ENCODE results near the gene FITM1.

DNA sequence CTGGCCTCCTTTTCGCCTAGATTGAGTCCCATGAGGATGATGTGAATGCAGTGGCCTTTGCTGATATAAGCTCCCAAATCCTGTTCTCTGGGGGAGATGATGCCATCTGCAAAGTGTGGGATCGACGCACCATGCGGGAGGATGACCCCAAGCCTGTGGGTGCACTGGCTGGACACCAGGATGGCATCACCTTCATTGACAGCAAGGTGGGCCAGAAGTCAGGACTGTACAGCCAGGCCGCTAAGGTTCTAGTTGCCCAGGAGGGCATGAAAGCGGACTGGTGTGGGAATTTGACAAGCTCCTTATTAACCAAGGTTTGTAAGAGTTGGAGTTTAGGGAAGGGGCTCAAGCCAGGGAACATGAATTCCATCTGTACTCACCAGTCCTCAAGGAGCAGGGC is 10.8 kb upstream of the FITM1 start:
- TF ChIP-seq GFI1B (tag by site-specific recombination; IDR thresholded peaks at IDR 0.05), result no peak
- no peak for TF ChIP-seq ZNF623 (tag by site-specific recombination; IDR thresholded peaks at IDR 0.05)
- TF ChIP-seq, protein P1, sequence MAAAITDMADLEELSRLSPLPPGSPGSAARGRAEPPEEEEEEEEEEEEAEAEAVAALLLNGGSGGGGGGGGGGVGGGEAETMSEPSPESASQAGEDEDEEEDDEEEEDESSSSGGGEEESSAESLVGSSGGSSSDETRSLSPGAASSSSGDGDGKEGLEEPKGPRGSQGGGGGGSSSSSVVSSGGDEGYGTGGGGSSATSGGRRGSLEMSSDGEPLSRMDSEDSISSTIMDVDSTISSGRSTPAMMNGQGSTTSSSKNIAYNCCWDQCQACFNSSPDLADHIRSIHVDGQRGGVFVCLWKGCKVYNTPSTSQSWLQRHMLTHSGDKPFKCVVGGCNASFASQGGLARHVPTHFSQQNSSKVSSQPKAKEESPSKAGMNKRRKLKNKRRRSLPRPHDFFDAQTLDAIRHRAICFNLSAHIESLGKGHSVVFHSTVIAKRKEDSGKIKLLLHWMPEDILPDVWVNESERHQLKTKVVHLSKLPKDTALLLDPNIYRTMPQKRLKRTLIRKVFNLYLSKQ (tag by site-specific recombination; IDR thresholded peaks at IDR 0.05; ENCODE audit: borderline replicate concordance), result no peak
- no peak for TF ChIP-seq ZNF701 (tag by site-specific recombination; IDR thresholded peaks at IDR 0.05)
- TF ChIP-seq, protein P2, sequence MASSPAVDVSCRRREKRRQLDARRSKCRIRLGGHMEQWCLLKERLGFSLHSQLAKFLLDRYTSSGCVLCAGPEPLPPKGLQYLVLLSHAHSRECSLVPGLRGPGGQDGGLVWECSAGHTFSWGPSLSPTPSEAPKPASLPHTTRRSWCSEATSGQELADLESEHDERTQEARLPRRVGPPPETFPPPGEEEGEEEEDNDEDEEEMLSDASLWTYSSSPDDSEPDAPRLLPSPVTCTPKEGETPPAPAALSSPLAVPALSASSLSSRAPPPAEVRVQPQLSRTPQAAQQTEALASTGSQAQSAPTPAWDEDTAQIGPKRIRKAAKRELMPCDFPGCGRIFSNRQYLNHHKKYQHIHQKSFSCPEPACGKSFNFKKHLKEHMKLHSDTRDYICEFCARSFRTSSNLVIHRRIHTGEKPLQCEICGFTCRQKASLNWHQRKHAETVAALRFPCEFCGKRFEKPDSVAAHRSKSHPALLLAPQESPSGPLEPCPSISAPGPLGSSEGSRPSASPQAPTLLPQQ (tag by site-specific recombination; IDR thresholded peaks at IDR 0.05), result no peak
- TF ChIP-seq, protein P3, sequence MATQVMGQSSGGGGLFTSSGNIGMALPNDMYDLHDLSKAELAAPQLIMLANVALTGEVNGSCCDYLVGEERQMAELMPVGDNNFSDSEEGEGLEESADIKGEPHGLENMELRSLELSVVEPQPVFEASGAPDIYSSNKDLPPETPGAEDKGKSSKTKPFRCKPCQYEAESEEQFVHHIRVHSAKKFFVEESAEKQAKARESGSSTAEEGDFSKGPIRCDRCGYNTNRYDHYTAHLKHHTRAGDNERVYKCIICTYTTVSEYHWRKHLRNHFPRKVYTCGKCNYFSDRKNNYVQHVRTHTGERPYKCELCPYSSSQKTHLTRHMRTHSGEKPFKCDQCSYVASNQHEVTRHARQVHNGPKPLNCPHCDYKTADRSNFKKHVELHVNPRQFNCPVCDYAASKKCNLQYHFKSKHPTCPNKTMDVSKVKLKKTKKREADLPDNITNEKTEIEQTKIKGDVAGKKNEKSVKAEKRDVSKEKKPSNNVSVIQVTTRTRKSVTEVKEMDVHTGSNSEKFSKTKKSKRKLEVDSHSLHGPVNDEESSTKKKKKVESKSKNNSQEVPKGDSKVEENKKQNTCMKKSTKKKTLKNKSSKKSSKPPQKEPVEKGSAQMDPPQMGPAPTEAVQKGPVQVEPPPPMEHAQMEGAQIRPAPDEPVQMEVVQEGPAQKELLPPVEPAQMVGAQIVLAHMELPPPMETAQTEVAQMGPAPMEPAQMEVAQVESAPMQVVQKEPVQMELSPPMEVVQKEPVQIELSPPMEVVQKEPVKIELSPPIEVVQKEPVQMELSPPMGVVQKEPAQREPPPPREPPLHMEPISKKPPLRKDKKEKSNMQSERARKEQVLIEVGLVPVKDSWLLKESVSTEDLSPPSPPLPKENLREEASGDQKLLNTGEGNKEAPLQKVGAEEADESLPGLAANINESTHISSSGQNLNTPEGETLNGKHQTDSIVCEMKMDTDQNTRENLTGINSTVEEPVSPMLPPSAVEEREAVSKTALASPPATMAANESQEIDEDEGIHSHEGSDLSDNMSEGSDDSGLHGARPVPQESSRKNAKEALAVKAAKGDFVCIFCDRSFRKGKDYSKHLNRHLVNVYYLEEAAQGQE (tag by site-specific recombination; IDR thresholded peaks at IDR 0.05), result no peak
- TF ChIP-seq, protein P4, sequence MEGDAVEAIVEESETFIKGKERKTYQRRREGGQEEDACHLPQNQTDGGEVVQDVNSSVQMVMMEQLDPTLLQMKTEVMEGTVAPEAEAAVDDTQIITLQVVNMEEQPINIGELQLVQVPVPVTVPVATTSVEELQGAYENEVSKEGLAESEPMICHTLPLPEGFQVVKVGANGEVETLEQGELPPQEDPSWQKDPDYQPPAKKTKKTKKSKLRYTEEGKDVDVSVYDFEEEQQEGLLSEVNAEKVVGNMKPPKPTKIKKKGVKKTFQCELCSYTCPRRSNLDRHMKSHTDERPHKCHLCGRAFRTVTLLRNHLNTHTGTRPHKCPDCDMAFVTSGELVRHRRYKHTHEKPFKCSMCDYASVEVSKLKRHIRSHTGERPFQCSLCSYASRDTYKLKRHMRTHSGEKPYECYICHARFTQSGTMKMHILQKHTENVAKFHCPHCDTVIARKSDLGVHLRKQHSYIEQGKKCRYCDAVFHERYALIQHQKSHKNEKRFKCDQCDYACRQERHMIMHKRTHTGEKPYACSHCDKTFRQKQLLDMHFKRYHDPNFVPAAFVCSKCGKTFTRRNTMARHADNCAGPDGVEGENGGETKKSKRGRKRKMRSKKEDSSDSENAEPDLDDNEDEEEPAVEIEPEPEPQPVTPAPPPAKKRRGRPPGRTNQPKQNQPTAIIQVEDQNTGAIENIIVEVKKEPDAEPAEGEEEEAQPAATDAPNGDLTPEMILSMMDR (tag by site-specific recombination; IDR thresholded peaks at IDR 0.05), result no peak
- no peak for TF ChIP-seq SP2 (tag by site-specific recombination; IDR thresholded peaks at IDR 0.05)
- no peak for TF ChIP-seq SP7 (tag by site-specific recombination; IDR thresholded peaks at IDR 0.05)
- TF ChIP-seq ZEB2 (tag by site-specific recombination; IDR thresholded peaks at IDR 0.05), result no peak

Measured in HEK293 (cell line).